Erythroblast (primary cell): ENCODE measurements around the gene HPCAL1.

Source experiments
- DNase-seq, 2 experiments: peaks; one replicate each; lab custom pipeline; 2025; lab: John Stamatoyannopoulos, UW
- GATA1 ChIP-seq: IDR thresholded peaks from 2 replicates; pipeline ENCODE4 v1.6.1; 2011; ENCODE audit warnings: low read depth, mild to moderate bottlenecking, control low read depth, low read length, moderate library complexity
- POLR2A ChIP-seq: IDR thresholded peaks from 2 replicates; pipeline ENCODE4 v1.6.1; 2011; ENCODE audit warnings: mild to moderate bottlenecking, low read length

Gene HPCAL1

DNA sequence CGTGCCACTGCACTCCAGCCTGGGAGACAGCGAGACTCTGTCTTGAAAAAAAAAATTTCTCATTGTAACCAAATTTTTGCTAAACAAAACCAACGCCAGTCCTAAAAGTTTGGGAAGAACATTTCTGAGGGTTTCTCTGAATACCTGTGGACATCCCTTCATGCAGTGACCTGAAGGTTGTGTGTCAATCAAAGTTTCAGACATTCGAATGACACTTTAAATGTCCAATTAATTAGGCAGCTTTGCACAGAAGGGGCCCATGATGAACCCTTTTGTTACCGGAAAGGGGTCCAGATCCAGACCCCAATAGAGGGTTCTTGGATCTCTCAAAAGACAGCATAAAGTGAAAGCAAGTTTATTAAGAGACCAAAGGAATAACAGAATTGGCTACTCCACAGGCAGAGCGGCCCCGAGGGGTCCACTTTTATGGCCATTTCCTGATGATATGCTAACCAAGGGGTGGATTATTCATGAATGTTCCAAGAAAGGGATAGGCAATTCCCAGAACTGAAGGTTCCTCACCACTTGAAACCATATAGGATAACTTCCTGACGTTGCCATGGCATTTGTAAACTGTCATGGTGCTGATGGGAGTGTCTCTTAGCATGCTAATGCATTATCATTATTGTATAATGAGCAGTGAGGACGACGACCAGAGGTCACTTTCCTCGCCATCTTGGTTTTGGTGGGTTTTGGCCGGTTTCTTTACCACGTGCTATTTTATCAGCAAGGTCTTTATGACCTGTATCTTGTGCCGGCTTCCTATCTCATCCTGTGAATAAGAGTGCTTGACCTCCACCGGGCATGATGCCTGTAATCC, 27.5 kb upstream of the HPCAL1 start:
- TF ChIP-seq GATA1 (no peak), POLR2A (no peak)
- DNase-seq, result no peak

DNA sequence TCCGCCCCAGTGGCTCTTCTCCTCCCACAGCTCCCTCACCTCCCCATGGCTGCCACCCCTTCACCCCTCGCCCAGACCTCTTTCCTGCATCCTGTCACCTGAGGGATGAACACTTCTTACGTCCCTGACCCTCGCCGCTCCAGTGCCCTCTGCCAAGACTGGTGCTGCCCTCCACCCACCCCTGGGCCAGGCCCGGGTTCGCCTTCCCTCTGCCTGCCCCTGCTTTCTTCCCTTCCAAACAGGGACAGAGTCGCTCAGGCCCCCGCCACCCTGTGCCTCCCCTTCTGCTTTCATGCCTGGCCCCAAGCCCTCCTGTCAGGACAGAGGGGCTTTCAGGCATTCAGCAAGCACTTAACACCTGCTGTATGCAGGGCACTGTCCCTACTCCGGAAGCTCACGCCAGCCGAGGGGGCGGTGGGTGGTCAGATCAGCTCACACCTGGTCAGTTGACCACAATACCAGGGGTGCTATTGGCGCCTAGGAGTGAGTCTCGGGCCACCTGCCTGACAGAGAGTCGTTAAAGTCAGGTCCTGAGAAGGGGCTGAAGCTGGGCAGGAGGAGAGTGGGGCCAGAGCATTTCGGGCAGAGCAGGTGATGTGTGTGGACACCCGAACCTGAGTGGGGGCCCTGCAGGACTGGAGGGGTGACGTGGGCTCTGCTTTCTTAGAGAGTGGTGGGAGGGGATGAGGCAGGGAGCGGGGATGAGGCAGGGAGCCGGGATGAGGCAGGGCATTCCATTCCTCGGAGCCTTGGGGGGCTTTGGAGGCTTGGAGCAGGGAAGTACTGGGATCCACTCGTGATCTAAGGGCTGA, 26.0 kb upstream of the HPCAL1 start:
- TF ChIP-seq POLR2A, result no peak
- no peak for TF ChIP-seq GATA1
- DNase-seq, result no peak

DNA sequence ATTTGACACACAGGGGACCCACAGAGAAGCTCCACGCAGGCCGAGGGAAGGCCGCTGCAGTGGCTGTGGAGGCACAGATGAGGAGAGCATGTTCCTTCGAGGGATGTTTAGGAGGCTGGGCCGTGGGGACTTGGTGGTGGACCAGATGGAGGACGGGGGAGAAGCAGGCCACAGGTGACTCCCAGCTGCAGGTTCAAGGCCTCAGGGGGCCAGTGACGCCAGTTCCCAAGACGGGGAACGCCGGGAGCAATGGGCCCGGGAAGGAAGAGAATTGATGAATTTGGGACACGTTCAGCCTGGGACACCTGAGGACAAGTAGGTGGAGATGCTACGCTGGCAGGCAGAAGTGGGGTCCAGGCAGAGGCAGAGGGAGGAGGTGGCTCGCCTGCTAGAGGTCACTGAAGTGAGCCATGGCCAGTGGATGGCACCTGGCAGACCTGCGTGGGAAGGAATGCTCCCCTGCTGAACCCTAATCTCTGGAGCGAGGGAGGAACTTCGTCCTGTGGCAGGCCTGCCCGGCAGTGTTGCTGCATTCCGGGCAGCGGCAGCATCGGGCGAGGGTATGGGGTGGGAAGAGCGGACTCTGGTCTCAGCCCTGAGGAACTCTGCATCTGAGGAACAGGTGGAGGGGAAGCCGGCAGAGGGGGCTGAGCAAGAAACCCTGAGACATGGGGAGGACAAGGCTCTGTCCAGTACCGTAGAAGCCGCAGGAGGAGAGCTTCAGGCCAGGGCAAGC, 25.2 kb upstream of the HPCAL1 start:
- no peak for TF ChIP-seq POLR2A
- TF ChIP-seq GATA1, result no peak
- no peak for DNase-seq

DNA sequence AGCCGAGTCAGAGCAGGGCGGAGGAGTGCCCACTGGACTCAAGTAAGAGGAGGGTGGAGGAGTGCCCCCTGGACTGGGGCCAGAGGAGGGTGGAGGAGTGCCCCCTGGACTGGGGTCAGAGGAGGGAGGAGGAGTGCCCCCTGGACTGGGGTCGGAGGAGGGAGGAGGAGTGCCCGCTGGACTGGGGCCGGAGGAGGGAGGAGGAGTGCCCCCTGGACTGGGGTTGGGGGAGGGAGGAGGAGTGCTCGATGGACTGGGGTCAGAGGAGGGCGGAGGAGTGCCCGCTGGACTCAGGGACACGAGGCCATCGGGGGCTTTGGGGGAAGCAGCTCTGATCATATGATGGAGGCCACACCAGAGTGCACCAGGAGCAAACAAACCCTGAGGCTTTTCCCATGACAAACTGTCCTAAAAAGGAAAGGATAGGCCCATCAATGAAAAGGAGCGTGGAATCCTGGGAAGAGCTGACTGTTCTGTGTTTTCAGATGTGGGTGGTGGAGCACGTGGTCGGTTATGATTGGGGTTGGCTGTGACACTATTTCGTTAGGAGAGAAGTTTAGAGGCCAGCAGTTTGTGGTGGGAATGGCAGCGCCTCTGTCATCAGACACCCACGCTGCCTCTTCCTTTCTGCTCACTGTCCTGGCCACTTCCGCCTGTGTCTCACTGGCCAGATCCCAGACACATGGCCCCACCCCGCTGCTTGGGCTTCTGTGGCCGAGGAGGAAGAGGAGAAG, 24.5 kb upstream of the HPCAL1 start:
- DNase-seq, result no peak
- TF ChIP-seq POLR2A (no peak), GATA1 (no peak)

DNA sequence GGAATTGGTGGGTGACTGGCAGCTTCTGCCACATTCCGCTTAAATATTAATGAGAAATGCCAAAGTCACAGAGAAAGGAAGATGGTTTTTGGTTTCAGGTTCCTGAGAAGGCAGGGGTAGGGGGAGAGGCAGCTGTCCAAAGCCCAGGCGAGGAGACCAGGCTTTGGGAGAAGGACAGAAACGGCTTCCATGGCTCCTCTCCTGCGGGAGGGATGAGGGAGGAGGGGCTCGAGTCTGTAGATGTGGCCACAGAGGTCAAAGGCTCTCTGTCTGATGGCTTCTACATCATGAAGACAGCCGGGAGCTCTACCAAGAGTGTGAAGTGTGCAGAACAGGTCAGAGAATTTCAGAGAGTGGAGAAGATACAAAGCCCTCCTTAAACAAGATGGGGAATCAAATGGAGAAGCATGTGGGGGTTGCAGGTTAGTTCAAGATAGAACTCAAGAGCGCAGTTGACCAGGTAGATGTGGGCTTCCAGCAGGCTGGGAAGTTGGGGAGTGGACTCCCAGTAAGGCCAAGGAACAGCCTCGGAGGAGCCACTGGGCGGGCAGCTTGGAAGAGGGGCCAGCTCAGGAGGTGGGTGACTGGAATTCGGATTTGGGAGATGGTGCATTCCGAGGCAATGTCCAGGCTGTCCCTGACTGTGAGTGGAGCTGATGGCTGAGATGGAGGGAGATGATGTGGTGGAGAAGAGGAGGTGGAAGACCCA, 23.8 kb upstream of the HPCAL1 start:
- no peak for DNase-seq
- no peak for TF ChIP-seq GATA1
- no peak for TF ChIP-seq POLR2A

DNA sequence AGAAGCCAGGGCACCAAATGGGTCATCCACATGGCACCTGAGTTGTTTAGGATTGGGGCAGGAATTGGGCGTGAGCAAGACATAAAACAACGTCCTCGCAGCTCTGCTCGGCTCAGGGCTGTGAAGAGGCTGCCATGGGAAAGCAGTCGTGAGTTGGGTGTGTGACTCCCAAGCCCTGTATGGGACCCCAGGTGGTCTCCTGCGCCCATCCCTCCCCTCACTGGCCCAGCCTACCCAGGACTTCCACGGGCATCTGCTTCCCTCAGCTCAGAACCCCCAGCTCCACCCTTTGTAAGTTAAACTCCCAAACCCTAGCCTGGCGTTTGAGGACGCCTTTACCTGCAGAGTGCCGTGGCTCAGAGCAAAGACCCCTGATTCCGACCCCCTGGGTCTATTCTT, 23.2 kb upstream of the HPCAL1 start:
- no peak for DNase-seq
- TF ChIP-seq GATA1, result no peak
- TF ChIP-seq POLR2A, result no peak

DNA sequence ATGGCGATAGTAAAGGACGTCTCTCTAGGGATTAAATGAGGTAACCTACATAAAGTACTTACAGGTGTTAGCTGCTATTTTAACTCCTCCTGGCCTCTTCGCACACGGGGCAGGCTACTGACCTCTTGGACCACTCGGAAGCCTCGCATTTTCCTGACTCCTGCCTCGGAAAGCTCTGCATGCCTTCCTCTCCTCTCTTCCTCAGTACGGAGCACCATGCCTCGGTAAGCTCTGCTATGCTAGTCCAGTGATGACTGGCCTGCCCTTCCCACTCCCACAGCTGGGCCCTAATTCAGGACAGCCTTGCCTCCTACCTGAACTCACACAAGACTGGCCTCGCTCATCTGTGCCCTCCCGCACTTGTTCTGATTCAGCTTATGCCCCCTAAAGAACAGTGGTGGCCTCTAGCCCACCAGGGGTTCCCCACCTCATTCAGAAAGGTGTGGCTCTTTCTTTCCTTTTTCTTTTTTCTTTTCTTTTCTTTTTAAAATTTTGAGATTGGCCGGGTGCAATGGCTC, 22.7 kb upstream of the HPCAL1 start:
- DNase-seq, result no peak
- TF ChIP-seq POLR2A, result no peak
- no peak for TF ChIP-seq GATA1

DNA sequence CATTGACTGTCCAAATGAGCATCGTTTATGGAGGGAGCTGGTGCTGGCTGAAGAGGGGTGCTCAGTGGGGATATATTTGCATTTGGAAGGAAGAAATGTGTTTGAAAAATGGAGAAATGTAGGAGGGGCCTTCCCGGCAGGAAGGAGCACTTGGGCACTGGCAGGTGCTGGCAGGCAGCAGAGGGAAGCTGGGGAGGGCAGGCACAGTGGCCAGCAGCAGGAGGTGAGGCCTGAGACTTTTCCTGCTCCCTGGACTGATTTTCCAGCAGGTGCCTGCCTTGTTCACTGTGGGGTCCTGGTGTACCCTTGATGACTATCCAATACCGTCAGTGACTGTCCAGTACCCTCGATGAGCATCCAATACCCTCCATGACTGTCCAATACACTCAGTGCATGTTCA, 20.8 kb upstream of the HPCAL1 start:
- no peak for DNase-seq
- TF ChIP-seq POLR2A, result no peak
- no peak for TF ChIP-seq GATA1

DNA sequence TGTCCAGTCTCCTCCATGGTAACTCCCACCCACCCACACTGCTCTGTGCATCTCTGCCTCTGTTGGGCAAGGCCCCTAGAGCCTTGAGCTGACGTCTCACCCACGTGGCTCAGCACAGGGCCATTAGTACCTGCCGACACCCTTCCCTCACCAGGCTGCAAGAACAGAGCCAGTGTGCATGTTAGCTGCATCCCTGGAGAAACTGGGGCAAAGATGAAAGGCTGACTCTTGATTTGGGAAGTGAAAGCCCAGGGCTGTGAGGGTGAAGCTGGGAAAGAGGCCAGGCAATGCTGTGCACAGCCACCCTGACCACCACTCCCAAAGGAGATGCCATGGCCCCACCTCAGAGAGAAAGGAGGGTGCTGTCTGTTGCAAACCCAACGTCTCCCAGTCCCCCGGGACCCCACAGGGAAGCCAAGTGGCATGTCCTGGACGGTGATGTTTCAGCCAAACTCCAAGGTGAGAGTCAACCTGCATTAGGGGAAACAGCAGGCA, 20.0 kb upstream of the HPCAL1 start:
- DNase-seq, result no peak
- TF ChIP-seq GATA1 (no peak), POLR2A (no peak)

DNA sequence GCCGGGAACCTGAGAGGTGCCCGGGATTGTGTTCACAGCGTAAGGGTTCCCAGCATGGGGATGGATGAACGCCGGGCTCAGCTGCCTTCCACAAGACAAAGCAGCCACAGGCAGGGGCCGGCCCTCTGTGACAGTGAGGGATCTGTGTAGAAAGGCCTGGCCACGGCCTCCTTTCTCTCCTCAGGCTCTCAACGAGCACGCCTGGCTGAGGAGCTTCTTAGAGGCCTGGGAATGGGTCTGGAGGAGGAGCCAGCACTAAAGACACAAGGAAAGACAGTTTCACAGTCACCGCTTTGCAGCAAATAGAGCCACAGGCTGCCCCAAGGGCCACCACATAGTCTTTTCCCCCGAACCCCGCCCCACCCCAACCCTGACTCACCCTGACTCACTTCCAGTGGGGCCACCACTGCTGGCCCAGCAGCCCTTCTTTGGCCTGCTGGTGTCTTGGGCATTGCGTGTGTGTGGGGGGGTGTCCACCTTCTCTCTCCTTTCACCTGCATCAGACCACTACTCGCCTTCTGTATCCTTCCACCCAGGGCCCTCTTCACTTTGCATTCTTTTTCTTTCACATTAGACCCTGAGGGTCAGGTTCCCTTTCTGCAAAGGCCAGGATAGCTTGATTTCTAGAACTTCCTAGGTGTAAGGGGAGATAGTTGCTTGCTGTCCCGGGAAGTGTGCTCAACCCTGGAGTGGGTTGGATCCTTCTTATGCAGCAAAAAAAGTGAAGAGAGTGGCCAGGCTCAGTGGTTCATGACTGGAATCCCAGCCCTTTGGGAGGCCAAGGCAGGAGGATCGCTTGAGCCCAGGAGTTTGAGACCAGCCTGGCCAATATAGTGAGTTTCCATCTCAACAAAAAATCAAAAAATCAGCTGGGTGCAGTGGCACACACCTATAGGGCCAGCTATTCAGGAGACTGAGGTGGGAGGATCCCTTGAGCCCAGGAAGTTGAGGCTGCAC, 19.3 kb upstream of the HPCAL1 start:
- peak; percentile 15 to 70 for DNase-seq
- no peak for TF ChIP-seq GATA1
- no peak for TF ChIP-seq POLR2A
